ENCODE data around the gene NAXD. TPM values are rescaled to one million over a fixed set of nuclear protein-coding genes. Genes with fewer than 3 reads are reported as not detected.
"Not testable (repeated sequence)": the region's sequence is repeated elsewhere in the genome, so short reads cannot be mapped to it uniquely, and the experiment has no call there.

Gene NAXD
- total RNA-seq, 1 donor from 2014 or later = 27.5 TPM

- no peak for DNase-seq
These were observed 50.3 kb downstream of the NAXD start for GRCh38 chr13:110665491-110666254.

GRCh38 chr13:110666255-110666533 is 50.8 kb downstream of the NAXD start:
- DNase-seq = no peak

- DNase-seq = no peak
These were observed 53.7 kb downstream of the NAXD start for GRCh38 chr13:110669036-110669435.

- DNase-seq = not testable (repeated sequence)
These were observed 54.5 kb downstream of the NAXD start for GRCh38 chr13:110669814-110670213.

GRCh38 chr13:110676595-110677587 is 61.5 kb downstream of the NAXD start:
- DNase-seq = no peak

- DNase-seq = no peak
These were observed 62.6 kb downstream of the NAXD start for GRCh38 chr13:110677731-110678545.

- DNase-seq = no peak
These were observed 65.5 kb downstream of the NAXD start for GRCh38 chr13:110680852-110681251.

GRCh38 chr13:110681868-110682550 is 66.7 kb downstream of the NAXD start:
- no peak for DNase-seq

GRCh38 chr13:110682746-110683145 is 67.4 kb downstream of the NAXD start:
- no peak for DNase-seq

GRCh38 chr13:110683203-110683883 is 68.0 kb downstream of the NAXD start:
- DNase-seq = no peak

- DNase-seq = no peak
These were observed 68.6 kb downstream of the NAXD start for GRCh38 chr13:110683921-110684320.

- DNase-seq = no peak
These were observed 69.2 kb downstream of the NAXD start for GRCh38 chr13:110684388-110685056.

GRCh38 chr13:110685305-110686020 is 70.1 kb downstream of the NAXD start:
- no peak for DNase-seq

- DNase-seq = no peak
These were observed 72.4 kb downstream of the NAXD start for GRCh38 chr13:110687736-110688135.

- DNase-seq = no peak
These were observed 73.7 kb downstream of the NAXD start for GRCh38 chr13:110689041-110689440.

Other genes with a start within 250 kb of the NAXD start
- gene RAB20, start 53.8 kb upstream of the NAXD start, total RNA-seq = 2.5 TPM
- gene CARS2, start 90.6 kb downstream of the NAXD start, total RNA-seq = 56.9 TPM
- 19.0 TPM for gene ING1, start 98.2 kb downstream of the NAXD start, total RNA-seq

All from occipital lobe (tissue), 2 donors.